Fibroblast of skin of left biceps (primary cell): ENCODE results near the gene CCL19.

Experiments
- DNase-seq, 2 experiments: peaks; one replicate each; pipeline ENCODE4 v3.0.0-alpha.2; 2013; ENCODE audit warnings: low read depth in 2 of 2

CCL19 gene

DNA sequence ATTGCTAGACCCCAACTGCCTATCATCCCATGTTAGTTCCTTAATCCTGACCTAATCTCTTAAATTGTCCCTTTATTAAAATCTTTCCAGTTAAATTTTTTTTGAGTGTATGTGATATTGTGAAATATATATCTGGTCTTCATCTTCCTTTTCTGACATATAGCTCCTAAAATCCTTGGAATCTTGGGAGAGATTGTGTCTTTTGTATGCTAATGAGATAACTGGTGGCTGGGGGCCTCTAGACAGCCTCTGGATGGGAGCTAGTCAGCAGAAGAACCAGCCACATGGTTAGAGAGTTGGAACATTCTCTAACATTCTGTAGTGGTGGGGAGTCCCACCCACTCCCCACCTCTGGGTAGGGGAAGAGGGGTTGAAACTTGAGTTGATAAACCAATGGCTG is 3.7 kb upstream of the CCL19 start:
- DNase-seq: no peak

DNA sequence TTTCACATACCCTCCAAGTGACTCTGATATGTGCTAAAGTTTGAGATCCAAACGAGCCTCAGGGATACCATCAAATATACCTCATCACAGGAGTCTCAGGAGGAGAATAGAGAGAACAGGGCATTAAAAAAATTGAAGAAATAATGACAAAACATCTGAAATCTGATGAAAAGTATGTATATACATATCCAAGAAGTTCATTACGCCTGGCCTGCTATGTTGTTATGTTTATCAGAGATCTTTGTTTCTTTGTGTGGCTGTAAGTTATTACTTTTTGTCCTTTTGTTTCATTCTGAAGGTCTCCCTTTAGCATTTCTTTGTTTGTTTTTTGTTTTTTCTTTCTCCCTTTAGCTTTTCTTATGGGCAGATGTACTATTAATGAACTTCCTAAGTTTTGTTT is 2.5 kb upstream of the CCL19 start:
- DNase-seq: no peak

DNA sequence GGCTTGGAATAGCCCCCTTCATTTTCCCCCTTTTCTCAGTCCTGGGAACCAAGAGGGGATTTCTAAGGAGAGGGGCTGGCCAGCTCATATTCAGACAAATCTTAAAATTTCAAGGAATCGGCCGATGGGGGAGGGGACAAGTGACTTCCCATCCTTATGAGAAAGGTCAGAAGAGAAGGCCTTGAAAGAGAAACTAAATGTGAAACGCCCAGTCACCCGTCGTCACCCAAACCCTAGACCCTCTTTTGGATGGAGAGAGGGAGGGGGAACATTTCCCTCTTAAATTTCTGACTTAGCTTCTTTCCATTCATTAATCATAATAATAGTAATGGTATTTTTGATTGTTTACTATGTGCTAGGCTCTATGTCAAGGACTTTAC is 850 bp upstream of the CCL19 start:
- DNase-seq: no peak

DNA sequence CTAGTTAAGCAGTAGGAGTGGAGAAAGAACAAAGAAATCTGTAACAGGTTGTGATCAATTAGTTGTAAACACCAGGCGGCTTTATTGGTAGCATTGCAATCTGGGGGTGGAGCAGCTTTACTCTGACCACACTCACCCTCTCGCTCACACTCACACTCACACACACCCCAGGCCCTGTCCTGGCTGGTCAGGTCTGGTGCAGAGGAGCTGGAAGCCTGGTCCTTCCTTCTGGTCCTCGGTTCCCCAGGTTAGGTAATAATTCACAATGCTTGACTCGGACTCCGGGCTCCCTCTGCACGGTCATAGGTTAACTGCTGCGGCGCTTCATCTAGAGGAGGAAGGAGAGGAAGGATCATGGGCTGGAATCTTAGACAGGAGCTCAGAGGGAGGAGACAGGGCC is 1.6 kb downstream of the CCL19 start:
- DNase-seq: no peak

DNA sequence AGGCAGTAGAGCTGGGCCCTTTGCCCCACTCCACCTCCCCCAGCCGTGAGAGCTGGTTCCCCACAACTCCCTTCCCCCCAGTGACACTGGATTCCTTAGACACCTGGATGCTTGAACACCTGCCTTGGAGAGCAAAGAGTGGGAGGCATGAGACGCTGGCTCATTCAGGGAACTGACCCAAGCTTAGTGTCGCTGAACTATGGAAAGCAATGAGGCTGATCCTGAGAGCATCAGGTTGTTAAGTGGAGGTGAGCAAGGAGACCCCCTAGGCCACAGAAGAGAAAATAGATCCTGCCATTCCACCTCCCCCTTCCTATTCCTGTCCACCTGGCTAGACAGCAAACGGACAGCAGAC is 2.0 kb downstream of the CCL19 start:
- DNase-seq: no peak

DNA sequence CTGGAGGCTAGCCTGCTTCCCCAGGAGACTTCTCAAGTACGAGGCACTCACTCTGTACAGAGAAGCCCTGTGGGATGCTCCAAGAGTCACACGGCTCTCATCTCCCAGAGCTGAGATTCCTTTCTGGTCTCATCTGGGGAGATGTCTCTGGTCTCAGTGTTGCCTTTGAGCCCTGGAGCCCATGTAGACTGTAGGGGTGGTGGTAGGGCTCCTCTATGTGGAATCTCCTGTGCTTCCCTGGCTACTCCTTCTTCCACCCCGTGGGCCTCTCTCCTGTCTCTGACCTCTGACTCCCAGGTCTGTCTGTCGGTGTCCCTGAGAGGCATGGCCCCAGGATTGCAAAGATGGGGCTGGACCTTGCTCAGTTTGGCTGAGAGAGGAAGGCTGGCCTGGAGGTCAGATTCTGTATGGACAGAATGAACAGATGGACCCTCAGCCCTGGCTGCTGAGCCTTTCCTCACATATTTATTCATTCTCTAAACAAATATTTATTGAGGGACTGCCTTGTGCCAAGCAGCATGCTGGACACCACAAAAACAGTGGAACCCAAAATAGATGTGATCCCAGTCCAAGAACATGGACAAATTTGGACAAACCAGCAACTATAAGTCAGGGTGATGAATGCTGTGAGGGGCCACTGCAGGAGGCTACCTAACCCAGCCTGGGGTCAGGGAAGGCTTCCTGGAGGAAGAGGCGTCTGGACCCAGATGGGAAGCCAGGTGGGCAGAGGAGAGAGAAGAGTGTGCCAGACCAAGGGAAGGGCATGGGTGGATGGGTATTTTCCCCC is 2.6 kb downstream of the CCL19 start:
- DNase-seq: no peak

DNA sequence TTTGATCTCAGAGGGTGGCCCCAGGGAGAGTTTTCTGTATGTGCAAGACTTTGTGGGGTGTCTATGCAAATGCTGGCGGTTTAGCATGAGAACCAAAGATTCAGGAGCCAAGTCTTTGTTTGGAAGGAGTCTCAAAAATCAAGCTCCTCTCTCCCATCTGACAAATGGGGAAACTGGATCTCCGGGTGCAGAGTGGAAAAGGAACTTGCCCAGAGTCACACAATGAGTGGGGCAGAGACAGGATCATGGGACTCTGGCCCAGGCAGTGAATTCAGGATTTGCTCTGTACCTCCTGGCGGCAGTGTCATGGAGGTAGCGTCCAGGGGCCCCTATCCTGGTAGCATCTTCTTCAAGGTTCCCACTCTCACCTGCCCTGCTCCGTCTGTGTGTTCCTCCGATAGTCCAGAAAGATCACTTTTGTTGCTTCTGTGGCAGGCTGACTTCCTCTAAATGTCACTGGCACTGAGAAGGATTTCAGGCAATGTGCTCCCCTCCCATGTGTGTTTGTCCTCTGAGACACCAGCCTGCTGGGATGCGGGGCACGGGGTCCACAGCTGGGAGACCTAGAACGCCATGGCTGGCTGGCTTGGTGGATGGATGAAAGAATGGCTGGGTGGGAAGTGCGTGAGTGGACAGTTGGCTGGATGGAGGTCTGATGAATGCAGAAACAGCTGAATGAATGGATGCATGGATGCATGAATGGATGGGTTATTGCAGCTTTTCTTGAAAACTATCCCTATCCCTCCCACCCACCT is 3.6 kb downstream of the CCL19 start:
- DNase-seq: no peak

DNA sequence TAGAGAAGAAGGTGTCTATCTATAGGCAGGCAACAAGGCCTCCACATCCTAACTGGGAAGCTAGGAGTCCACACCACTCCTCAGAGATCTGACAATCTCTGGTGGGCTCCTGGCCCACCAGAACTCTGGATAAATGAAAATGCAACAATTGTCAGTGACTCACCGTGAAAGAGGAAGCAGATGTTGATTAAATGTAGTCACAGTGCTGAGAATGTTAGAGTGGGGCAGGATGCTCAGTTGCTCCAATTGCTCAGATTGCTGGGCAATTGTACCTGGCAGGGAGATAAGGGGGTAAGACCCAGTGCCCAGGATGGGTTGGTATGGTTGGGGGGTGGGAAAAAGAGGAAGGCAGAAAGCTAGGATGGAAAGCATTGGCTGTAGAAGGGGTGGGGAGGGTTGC is 4.3 kb downstream of the CCL19 start:
- DNase-seq: no peak

DNA sequence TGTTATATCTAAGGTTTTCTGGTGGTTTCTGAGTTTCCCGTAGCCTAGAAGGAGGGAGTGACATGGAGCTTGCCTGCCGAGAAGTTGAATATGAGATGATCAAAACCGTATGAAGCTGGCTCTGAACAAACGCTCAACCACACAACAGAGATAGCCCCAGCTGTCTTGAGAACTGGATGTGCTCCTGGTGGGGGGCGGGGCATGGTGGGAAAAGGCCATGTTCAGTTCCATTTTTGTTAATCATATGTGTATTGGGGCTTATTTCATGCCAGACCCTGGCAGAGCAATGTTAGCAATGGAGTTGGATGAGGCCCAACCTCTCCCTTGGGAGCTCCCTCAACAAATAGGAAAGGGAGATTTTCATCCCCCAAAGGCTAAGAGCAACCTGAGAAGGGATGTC is 4.8 kb downstream of the CCL19 start:
- peak in 1 of 2 experiments; percentile 33 for DNase-seq

DNA sequence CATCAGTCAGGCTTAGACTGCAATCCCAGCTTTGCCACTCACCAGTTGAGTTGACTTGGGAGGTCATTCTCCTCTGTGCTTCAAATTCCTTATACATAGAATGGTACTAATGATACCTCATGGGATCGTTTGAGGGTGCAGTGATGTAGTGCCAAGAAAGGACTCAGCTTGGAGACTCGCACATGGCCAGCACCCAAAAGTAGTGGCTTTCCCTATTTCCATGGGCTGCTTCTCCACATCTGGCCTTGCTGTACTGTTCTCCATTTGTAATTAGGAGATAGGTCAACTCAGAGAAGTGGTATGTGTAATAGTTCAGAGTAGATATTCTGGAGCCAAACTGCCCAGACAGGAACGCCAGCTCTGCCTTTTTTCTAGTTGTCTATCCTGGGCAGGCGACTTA is 5.5 kb downstream of the CCL19 start:
- no peak for DNase-seq

DNA sequence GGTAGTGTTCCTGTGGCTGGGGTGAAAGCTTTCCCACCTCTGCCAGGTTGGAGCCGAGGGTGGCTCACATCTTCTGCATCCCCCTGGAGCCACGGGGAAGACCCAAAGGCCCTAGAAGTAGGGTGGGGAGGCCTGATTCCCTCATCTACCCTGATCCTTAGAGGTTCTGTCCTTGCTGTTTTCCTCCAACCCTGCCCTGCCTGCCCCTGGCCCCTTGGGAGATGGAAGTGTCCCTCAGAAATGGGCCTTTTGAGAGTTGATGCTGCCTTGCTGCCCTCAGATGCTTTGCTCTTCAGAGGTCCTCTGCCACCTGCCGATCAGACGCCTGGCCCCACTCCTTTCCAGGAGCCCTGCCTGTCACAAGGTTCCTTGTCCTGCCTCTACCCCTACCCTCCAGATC is 6.3 kb downstream of the CCL19 start:
- no peak for DNase-seq

DNA sequence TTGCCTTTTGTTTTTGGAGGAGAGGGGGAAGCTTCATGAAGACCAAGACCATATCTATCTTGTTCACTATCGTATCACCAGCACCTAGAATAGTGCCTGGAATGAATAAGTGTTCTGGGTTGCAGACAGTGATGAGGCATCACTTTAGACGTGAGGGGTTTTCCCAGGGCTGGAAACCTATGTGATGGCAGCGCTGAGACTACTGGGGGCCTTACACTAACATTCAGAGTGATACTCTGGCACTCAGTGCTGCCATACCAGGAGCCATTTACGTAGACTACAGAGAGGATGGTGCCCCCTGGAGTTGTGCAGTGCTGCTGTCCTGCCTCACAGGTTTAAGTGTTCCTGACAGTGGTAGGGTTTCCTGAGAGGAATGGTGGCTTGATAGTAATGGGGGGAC is 6.9 kb downstream of the CCL19 start:
- no peak for DNase-seq

DNA sequence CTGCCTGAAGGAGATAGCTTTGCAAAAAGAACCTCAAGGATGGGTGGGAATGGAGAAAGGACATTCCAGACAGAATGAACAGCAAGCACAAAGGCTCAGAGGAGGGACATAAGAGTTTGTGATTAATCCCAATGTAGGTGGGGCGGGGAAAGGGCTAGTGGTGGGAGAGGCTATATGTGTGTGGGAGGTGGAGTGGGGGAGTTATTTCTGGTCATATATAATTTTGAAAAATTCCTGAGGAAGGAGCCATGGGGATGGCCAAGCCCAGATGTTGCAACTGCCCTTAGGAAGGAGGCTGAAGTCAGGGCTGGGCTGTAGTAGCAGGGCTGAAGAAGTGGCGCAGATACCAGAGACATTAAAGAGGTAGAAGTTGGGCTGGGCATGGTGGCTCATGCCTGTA is 15.2 kb downstream of the CCL19 start:
- DNase-seq: no peak

DNA sequence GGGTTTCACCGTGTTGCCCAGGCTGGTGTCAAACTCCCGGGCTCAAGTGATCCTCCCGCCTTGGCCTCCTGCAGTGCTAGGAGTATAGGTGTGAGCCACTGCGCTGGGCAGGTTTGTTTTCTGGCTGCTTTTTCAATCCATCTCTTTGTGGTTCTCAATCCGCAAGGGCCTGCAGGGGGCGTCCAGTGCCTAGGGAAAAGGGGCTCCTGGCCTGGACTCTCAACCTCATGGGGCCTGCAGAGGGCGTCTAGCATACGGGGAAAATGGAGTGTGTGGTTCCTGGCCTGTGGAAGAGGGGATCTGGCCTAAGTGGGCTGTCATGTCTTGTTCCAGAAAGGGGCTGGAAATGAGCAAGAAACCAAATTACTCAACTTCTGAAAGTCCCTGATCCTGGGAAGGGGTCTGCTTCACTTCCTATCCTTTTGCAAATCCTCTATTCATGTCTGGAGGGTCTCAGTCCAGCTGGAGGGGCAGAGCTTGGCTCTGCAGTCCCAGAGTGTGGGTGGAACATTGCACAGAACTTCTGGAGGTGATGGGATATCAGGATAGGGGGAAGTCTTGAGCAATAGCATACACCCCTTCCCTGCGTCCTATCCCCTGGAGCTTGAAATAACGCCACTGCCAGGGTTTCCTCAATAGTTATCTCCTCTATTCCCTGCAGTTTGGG is 15.9 kb downstream of the CCL19 start:
- peak in 1 of 2 experiments; percentile 38 for DNase-seq

DNA sequence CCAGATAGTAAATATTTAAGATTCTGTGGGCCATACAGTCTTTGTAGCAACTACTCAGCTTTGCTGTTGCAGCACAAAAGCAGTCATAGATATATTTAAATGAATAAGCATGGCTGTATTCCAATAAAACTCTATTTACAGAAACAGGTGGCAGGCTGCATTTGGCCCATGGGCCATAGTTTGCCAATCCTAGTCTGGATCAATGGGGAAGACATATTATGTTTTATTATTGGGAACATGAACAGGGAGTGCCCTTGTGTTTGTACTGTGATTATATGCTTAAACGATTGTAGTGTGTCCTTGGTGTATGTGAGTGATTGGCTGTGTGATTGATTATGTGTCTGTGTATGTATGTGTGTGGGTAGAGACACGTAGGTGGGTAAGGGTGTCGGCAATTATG is 16.6 kb downstream of the CCL19 start:
- DNase-seq: no peak

DNA sequence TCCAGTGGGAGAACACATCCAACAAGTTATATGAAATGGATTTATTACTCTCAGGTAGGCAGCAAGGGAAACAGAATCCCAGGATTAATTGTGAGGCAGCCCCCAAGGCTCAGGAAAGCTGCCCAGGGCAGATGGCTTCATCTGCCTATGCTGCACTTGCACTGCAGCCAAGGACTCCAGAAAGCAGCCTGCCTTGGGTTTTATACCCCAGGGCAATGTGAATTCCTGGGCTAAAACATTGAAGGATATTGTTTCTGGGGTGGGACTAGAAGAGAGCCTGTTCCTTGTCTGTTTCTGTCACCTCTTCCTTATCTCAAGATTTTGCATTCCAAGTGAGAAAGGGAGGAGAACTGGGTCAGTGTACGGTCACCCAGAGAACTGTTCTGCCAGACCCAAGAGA is 19.8 kb downstream of the CCL19 start:
- no peak for DNase-seq

DNA sequence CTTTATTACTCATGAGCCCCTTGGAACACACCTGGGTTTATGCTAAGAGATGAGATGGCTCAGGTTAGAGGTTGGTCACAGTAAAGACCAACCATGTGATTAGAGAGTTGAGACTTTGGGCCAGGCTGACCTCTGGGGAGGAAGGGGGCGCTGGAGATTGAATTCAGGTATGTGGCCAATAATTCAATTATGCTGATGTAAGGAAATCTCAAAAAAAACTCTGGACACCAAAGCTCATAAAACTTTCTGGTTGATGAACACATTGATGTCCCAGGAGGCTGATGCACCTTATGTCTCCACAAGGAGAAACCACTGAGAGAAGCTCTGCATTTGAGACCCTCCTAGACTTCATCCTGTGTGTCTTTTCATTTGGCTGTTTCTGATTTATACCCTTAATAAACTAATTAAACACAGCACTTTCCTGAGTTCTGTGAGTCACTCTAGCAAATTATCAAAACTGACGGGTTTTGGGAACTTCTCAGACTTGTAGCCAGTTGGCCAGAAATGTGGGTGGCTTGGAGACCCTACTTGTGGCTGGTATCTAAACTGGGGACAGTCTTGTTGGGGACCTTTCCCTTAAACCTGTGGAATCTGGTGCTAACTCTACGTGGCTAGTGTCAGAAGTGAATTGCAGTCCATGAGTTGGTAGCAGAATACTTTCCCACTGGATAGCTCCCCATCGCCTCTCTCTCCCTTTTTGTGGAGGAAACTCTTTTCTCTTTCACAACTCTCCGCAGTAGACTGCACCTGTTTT is 21.1 kb downstream of the CCL19 start:
- no peak for DNase-seq

DNA sequence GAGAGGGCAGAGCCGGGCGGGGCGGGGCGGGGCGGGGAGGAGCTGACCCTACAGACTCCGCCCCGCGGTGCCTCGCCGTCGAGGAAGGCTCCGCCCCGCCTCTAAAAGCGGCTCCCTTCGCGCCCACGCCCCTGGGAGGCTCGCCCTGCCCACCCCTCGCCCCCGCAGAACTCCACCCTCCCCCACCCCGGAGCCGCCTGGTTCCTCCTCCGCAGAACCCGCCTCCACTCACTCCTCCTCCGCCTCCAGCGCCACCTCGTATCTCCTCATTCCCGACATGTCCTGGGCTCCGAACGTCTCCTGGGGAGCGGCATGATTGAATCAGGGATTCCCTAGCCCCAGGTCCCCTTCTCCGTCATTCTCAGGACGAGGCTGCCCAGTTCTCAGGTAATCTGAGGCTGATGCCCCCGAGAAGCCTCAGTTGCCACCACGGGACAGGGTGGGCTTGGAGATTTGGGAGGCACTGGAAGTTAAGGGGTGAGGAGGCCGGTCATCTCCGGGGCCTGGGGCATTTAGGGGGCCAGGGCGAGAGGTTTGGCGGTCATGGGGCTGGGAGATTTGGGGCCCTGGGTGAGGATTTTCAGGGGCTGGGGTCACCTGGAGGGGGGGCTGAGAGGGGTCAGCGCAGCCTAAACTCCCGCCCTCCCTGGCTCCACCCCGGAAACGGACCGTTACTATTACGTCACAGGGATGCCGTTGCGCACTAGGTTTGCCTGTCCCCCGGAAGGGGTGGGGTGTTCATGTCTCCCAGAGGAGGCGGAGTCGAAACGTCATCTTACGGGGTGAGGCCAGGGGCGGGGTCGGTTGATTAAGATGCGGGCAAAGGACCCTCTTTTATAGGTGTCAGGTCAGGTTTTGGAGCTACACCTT is 25.5 kb downstream of the CCL19 start:
- peak; percentile 79 to 87 for DNase-seq

DNA sequence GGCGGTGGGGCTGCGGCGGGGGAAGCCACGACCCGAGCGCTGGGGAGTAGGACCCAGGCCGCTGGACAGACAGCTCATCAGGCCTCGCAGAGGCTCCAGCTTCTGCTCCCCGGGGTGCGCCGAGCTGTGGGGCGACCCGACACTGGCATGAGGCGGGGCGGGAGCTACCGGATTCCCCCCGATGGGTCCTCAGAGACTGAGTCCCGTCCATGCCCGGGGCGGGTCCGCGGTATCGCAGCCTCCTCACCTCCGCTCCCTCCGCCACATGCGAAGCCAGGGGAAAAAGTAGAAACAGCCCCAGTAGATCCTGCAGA is 26.1 kb downstream of the CCL19 start:
- no peak for DNase-seq

DNA sequence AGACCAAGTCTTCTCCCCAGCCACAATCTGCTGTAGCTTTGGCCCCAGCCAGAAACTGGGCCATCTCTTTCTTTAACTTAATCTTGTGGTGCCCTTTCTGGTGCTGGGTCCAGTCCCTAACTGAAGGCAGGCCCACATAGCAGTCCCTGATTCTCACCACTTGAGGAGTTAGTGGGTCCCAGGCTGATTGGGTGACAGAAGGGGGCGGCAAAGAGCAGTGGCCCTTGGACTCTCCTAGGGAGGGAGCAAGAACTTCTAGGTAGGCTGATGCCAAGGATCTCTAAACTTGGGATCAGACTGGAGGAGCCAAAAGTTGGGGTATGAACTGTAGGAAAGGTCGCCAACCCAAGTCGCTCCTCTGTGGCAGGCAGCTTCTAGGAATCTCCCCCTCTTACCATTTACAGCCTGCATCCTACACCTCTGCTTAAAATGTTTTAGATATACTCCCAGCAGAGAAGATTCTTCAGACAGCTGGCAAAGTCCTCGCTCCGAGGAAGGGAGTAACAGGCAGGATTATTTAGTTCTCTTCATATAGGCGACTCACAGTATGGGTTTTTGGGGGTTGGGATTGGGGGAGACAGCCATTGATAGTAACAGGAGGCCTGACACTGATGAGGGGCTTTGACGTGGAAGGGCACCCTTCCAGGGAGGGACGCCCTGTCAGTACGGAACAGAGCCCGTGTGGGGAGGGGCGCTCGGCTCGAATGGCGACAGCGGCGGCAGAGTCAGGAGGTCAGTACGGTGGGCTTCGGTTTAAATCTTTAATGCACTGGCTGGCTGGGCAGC is 26.6 kb downstream of the CCL19 start:
- no peak for DNase-seq

DNA sequence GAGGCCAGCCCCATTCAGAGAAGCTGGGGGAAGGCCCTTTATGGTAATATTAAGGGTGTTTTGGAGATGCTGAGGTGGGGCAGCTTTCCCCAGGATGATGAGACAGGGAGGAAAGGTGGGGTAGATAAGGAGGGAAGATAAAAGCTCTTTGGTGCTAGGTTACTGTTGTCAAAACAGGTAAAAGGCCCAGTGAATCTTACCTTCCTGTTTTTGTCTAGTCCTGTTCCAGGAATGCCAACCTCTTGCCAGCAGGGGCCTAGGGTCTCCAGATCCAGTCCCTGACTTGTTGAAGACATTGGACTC is 27.8 kb downstream of the CCL19 start:
- DNase-seq: no peak
